ENCODE data around the gene TDRD7.

The TDRD7 gene

DNA sequence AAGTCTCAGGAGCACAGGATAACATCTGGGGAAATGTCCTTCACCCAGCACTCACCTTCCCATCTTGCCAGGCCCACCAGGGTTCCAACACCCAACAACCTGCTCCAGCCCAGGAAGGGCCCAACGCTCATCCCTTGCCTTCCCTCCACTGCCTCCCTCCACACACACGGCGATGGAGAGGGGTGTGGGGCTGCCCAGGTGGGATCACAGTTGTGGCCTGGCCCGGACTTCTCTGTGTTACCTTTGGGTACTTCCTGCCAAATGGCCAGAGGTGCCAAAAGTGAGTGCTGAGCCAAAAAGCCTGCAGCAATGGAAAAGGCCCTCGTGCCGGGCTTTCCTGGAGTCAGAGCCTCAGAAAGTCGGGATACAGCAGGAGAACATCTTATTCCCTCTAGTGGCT is 15.6 kb upstream of the TDRD7 start:
- Histone ChIP-seq H3K27ac (ENCODE audit: insufficient read depth in 1 of 2, low read depth in 1 of 2, low read length in 2 of 2, poor library complexity in 1 of 2, severe bottlenecking in 2 of 2) (no peak overlapping the region), H3K4me3 (ENCODE audit: control insufficient read depth in 1 of 7, extremely low read depth in 1 of 7, insufficient read depth in 4 of 7, low read depth in 2 of 7, low read length in 6 of 7) (no peak overlapping the region), H3K36me3 (ENCODE audit: control insufficient read depth in 4 of 4, insufficient read depth in 4 of 4, low read length in 3 of 4) (no peaks in the 10 kb centered on the region), H3K4me1 (ENCODE audit: control extremely low read depth in 1 of 4, control insufficient read depth in 4 of 4, insufficient read depth in 4 of 4, low read length in 3 of 4) (no peaks in the 10 kb centered on the region), H3K9me3 (ENCODE audit: control extremely low read depth in 1 of 5, control insufficient read depth in 4 of 5, insufficient read depth in 2 of 5, low read depth in 1 of 5, low read length in 4 of 5) (no peaks in the 10 kb centered on the region), H3K27me3 (replicated peaks in 2 of 5; ENCODE audit: control insufficient read depth in 4 of 5, insufficient read depth in 5 of 5, low read length in 4 of 5) (peaks cover 0 to 3% (median 0%) of the 10 kb centered on the region in 5 experiments)
- CTCF ChIA-PET: interaction anchor here (1.6 to 4.4 kb wide), 3 partner anchors 9 to 539 kb away, joined by 5 to 33 read pairs (median 31); no protein-coding TSS in a partner anchor
- 91% methylated on average over 5 of the region's 7 CpGs for WGBS (ENCODE audit: insufficient coverage)
- POLR2A ChIA-PET: no interaction called here
- no peak for DNase-seq

GRCh38 chr9:97397220-97397619 is 14.7 kb upstream of the TDRD7 start:
- H3K36me3 ChIP-seq (ENCODE audit: control insufficient read depth in 4 of 4, insufficient read depth in 4 of 4, low read length in 3 of 4): no peaks in the 10 kb centered on the region
- peaks cover 0 to 3% (median 0%) of the 10 kb centered on the region in 5 experiments for H3K27me3 ChIP-seq (replicated peaks in 2 of 5; ENCODE audit: control insufficient read depth in 4 of 5, insufficient read depth in 5 of 5, low read length in 4 of 5)
- CTCF ChIA-PET: interaction anchor here (0.7 to 4.4 kb wide), 4 partner anchors 11 to 540 kb away, joined by 3 to 33 read pairs (median 17); no protein-coding TSS in a partner anchor
- DNase-seq: no peak
- no peak overlapping the region for H3K27ac ChIP-seq (ENCODE audit: insufficient read depth in 1 of 2, low read depth in 1 of 2, low read length in 2 of 2, poor library complexity in 1 of 2, severe bottlenecking in 2 of 2)
- H3K4me1 ChIP-seq (ENCODE audit: control extremely low read depth in 1 of 4, control insufficient read depth in 4 of 4, insufficient read depth in 4 of 4, low read length in 3 of 4): no peaks in the 10 kb centered on the region
- no peaks in the 10 kb centered on the region for H3K9me3 ChIP-seq (ENCODE audit: control extremely low read depth in 1 of 5, control insufficient read depth in 4 of 5, insufficient read depth in 2 of 5, low read depth in 1 of 5, low read length in 4 of 5)
- 100% methylated on average over 1 of the region's 1 CpG for WGBS (ENCODE audit: insufficient coverage)
- H3K4me3 ChIP-seq (ENCODE audit: control insufficient read depth in 1 of 7, extremely low read depth in 1 of 7, insufficient read depth in 4 of 7, low read depth in 2 of 7, low read length in 6 of 7): no peak overlapping the region
- POLR2A ChIA-PET: no interaction called here

GRCh38 chr9:97398999-97399758 is 12.7 kb upstream of the TDRD7 start:
- Histone ChIP-seq H3K36me3 (ENCODE audit: control insufficient read depth in 4 of 4, insufficient read depth in 4 of 4, low read length in 3 of 4) (no peaks in the 10 kb centered on the region), H3K27ac (ENCODE audit: insufficient read depth in 1 of 2, low read depth in 1 of 2, low read length in 2 of 2, poor library complexity in 1 of 2, severe bottlenecking in 2 of 2) (no peak overlapping the region), H3K27me3 (replicated peaks in 2 of 5; ENCODE audit: control insufficient read depth in 4 of 5, insufficient read depth in 5 of 5, low read length in 4 of 5) (no peaks in the 10 kb centered on the region), H3K9me3 (ENCODE audit: control extremely low read depth in 1 of 5, control insufficient read depth in 4 of 5, insufficient read depth in 2 of 5, low read depth in 1 of 5, low read length in 4 of 5) (peaks cover 0 to 9% (median 0%) of the 10 kb centered on the region in 5 experiments), H3K4me1 (ENCODE audit: control extremely low read depth in 1 of 4, control insufficient read depth in 4 of 4, insufficient read depth in 4 of 4, low read length in 3 of 4) (no peaks in the 10 kb centered on the region), H3K4me3 (ENCODE audit: control insufficient read depth in 1 of 7, extremely low read depth in 1 of 7, insufficient read depth in 4 of 7, low read depth in 2 of 7, low read length in 6 of 7) (no peak overlapping the region)
- POLR2A ChIA-PET: interaction anchor here (0.5 kb wide), 1 partner anchor 29 kb away, joined by 4 read pairs; no protein-coding TSS in a partner anchor
- WGBS (ENCODE audit: insufficient coverage): 15% methylated on average over 14 of the region's 20 CpGs
- peak; percentile 65 to 73 (median 69) for DNase-seq
- CTCF ChIA-PET: interaction anchor here (0.9 to 4.4 kb wide), 4 partner anchors 9 to 542 kb away, joined by 3 to 33 read pairs (median 18); no protein-coding TSS in a partner anchor

DNA sequence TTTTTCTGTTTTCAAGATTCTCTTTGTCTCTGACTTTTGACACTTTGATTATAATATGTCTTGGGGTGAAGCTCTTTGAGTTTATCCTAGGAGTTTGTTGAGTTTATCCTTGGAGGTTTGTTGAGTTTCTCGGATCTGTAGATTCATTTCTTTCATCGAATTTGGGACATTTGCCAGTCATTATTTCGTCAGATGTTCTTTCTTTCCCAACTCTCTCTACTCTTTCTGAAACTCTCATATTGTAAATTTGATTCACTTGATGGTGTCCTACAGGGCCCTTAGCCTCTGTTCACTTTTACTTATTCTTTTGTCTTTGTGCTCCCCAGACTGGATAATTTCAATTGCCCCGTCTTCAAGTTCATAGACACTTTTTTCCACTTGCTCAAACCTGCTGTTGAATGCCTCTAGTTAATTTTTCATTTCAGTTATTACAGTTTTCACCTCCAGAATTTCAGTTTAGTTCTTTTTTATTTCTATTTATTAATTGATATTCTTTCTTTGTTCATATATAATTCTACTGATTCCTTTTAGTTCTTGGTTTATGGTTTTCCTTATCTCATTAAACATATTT is 8.1 kb upstream of the TDRD7 start:
- ChIA-PET POLR2A (no interaction called here), CTCF (interaction anchor here (1.0 to 3.5 kb wide), 6 partner anchors 8 to 546 kb away, joined by 3 to 16 read pairs (median 4); no protein-coding TSS in a partner anchor)
- Histone ChIP-seq H3K27me3 (replicated peaks in 2 of 5; ENCODE audit: control insufficient read depth in 4 of 5, insufficient read depth in 5 of 5, low read length in 4 of 5) (peaks cover 0 to 3% (median 0%) of the 10 kb centered on the region in 5 experiments), H3K9me3 (ENCODE audit: control extremely low read depth in 1 of 5, control insufficient read depth in 4 of 5, insufficient read depth in 2 of 5, low read depth in 1 of 5, low read length in 4 of 5) (peaks cover 0 to 14% (median 2%) of the 10 kb centered on the region in 5 experiments), H3K4me1 (ENCODE audit: control extremely low read depth in 1 of 4, control insufficient read depth in 4 of 4, insufficient read depth in 4 of 4, low read length in 3 of 4) (no peaks in the 10 kb centered on the region), H3K4me3 (ENCODE audit: control insufficient read depth in 1 of 7, extremely low read depth in 1 of 7, insufficient read depth in 4 of 7, low read depth in 2 of 7, low read length in 6 of 7) (no peak overlapping the region), H3K27ac (ENCODE audit: insufficient read depth in 1 of 2, low read depth in 1 of 2, low read length in 2 of 2, poor library complexity in 1 of 2, severe bottlenecking in 2 of 2) (no peak overlapping the region), H3K36me3 (ENCODE audit: control insufficient read depth in 4 of 4, insufficient read depth in 4 of 4, low read length in 3 of 4) (no peaks in the 10 kb centered on the region)
- WGBS (ENCODE audit: insufficient coverage): 93% methylated on average over 4 of the region's 4 CpGs
- DNase-seq: no peak

DNA sequence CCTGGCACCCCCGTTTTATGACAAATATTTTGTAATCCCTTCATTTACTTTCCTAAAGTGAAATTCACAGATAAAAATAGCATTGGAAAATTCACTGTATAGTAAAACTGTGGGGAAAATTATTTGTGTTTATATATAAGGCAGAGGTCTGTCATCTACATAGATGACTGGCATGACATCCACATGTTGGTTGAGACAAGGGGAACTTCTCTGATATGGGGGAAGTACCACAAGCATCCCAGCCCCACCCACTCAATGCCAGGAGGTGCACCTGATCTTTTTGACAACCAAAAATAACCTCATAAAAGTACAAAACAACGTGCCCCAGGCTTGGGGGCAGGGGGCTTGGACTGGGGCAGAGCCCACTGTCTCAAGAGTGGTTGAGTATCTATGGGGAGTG is 6.3 kb upstream of the TDRD7 start:
- Histone ChIP-seq H3K36me3 (ENCODE audit: control insufficient read depth in 4 of 4, insufficient read depth in 4 of 4, low read length in 3 of 4) (no peaks in the 10 kb centered on the region), H3K4me3 (ENCODE audit: control insufficient read depth in 1 of 7, extremely low read depth in 1 of 7, insufficient read depth in 4 of 7, low read depth in 2 of 7, low read length in 6 of 7) (no peak overlapping the region), H3K27ac (ENCODE audit: insufficient read depth in 1 of 2, low read depth in 1 of 2, low read length in 2 of 2, poor library complexity in 1 of 2, severe bottlenecking in 2 of 2) (no peak overlapping the region), H3K27me3 (replicated peaks in 2 of 5; ENCODE audit: control insufficient read depth in 4 of 5, insufficient read depth in 5 of 5, low read length in 4 of 5) (peaks cover 0 to 3% (median 0%) of the 10 kb centered on the region in 5 experiments), H3K4me1 (ENCODE audit: control extremely low read depth in 1 of 4, control insufficient read depth in 4 of 4, insufficient read depth in 4 of 4, low read length in 3 of 4) (no peaks in the 10 kb centered on the region), H3K9me3 (ENCODE audit: control extremely low read depth in 1 of 5, control insufficient read depth in 4 of 5, insufficient read depth in 2 of 5, low read depth in 1 of 5, low read length in 4 of 5) (peaks cover 0 to 14% (median 2%) of the 10 kb centered on the region in 5 experiments)
- DNase-seq: no peak
- CTCF ChIA-PET: interaction anchor here (1.3 to 1.7 kb wide), 2 partner anchors 9 to 20 kb away, joined by 3 to 5 read pairs; no protein-coding TSS in a partner anchor
- POLR2A ChIA-PET: no interaction called here
- WGBS (ENCODE audit: insufficient coverage): no CpG with 5 or more reads among the region's 2 CpGs

- Histone ChIP-seq H3K9me3 (ENCODE audit: control extremely low read depth in 1 of 5, control insufficient read depth in 4 of 5, insufficient read depth in 2 of 5, low read depth in 1 of 5, low read length in 4 of 5) (peaks cover 0 to 14% (median 2%) of the 10 kb centered on the region in 5 experiments), H3K27ac (ENCODE audit: insufficient read depth in 1 of 2, low read depth in 1 of 2, low read length in 2 of 2, poor library complexity in 1 of 2, severe bottlenecking in 2 of 2) (no peak overlapping the region), H3K36me3 (ENCODE audit: control insufficient read depth in 4 of 4, insufficient read depth in 4 of 4, low read length in 3 of 4) (no peaks in the 10 kb centered on the region), H3K4me1 (ENCODE audit: control extremely low read depth in 1 of 4, control insufficient read depth in 4 of 4, insufficient read depth in 4 of 4, low read length in 3 of 4) (peaks cover 2 to 6% (median 5%) of the 10 kb centered on the region in 4 experiments), H3K27me3 (replicated peaks in 2 of 5; ENCODE audit: control insufficient read depth in 4 of 5, insufficient read depth in 5 of 5, low read length in 4 of 5) (peaks cover 0 to 3% (median 0%) of the 10 kb centered on the region in 5 experiments), H3K4me3 (ENCODE audit: control insufficient read depth in 1 of 7, extremely low read depth in 1 of 7, insufficient read depth in 4 of 7, low read depth in 2 of 7, low read length in 6 of 7) (no peak overlapping the region)
- no CpG with 5 or more reads among the region's 3 CpGs for WGBS (ENCODE audit: insufficient coverage)
- POLR2A ChIA-PET: no interaction called here
- CTCF ChIA-PET: interaction anchor here (1.0 kb wide), 1 partner anchor 20 kb away, joined by 3 read pairs; no protein-coding TSS in a partner anchor
- DNase-seq: no peak
These were observed 5.2 kb upstream of the TDRD7 start for GRCh38 chr9:97406620-97407177.
